B cell (primary cell): ENCODE results near the gene SCNM1.

Source experiments
- CTCF ChIP-seq: fragments of 200-600 bp; IDR thresholded peaks from one replicate; pipeline ENCODE4 v1.8.0; 2022; ENCODE audit warnings: antibody characterized with exemption, mild to moderate bottlenecking
- EZH2 ChIP-seq: IDR thresholded peaks from 2 replicates; pipeline ENCODE4 v1.6.1; 2012; ENCODE audit warnings: borderline replicate concordance, low read depth, mild to moderate bottlenecking, moderate library complexity, low read length; ENCODE audit not compliant: insufficient read depth, poor library complexity, severe bottlenecking

- TF ChIP-seq CTCF (no peak), EZH2 (no peak)
Observed at GRCh38 chr1:151156515-151156819, 9.5 kb upstream of the SCNM1 start, which contains the start of gene TNFAIP8L2.
